Ascending aorta (tissue), 2 donors: ENCODE results near the gene C15orf61. TPM values are rescaled to one million over a fixed set of nuclear protein-coding genes. Genes with fewer than 3 reads are reported as not detected.

Experiments
- DNase-seq, 2 donors: peaks; one replicate each; pipeline ENCODE4 v3.0.0-alpha.2; 2019; ENCODE audit warnings: low spot score in 2 of 2
- H3K27ac ChIP-seq, 2 donors: fragments of 200-600 bp; sonication (generic); one replicate each; pipeline ENCODE4 v1.5.1; 2016 to 2017; ENCODE audit warnings: mild to moderate bottlenecking in 1 of 2
- H3K27me3 ChIP-seq: fragments of 200-600 bp; sonication (generic); one replicate; pipeline ENCODE4 v1.5.1; 2017
- H3K36me3 ChIP-seq, 2 donors: fragments of 200-600 bp; sonication (generic); one replicate each; pipeline ENCODE4 v1.5.1; 2016
- H3K4me1 ChIP-seq, 2 donors: fragments of 200-600 bp; sonication (generic); one replicate each; pipeline ENCODE4 v1.5.1; 2016 to 2017; ENCODE audit warnings: mild to moderate bottlenecking in 1 of 2
- H3K4me3 ChIP-seq, 2 donors: fragments of 200-600 bp; sonication (generic); one replicate each; pipeline ENCODE4 v1.5.1; 2016 to 2017; ENCODE audit warnings: mild to moderate bottlenecking in 1 of 2
- H3K9me3 ChIP-seq, 2 donors: fragments of 200-600 bp; sonication (generic); one replicate each; pipeline ENCODE4 v1.5.1; 2016
- CTCF ChIP-seq, 3 experiments: fragments of 200-600 bp in 2 of 3; fragments of 450-650 bp in 1 of 3; sonication (generic) in 2 of 3; IDR thresholded peaks; one replicate each; pipeline ENCODE4 v1.5.1; 2016 to 2019; ENCODE audit warnings: antibody characterized with exemption in 3 of 3, mild to moderate bottlenecking in 1 of 3, moderate library complexity in 1 of 3
- intact Hi-C: fragments of 100-400 bp; cut with DNase I; formaldehyde crosslinking; loops from one replicate; pipeline ENCODE4 v1.15.1; 2023
- total RNA-seq: library from RNA; depleted of rRNA; stranded (reverse); fragments of >200 nt; gene quantifications from one replicate; pipeline ENCODE4 v1.1.0, GENCODE V29; 2016

Gene C15orf61
- total RNA-seq, 1 donor from 2014 or later: 2.3 TPM

GRCh38 chr15:67569668-67570067 lies 48.7 kb downstream of the C15orf61 start:
- TF ChIP-seq CTCF (IDR thresholded peaks at IDR 0.05): no peak

GRCh38 chr15:67570875-67571647 lies 50.1 kb downstream of the C15orf61 start:
- Histone ChIP-seq H3K4me1 (no peaks in the 10 kb centered on the region), H3K27ac (no peak overlapping the region), H3K27me3 (no peaks in the 10 kb centered on the region), H3K36me3 (no peaks in the 10 kb centered on the region), H3K9me3 (no peaks in the 10 kb centered on the region), H3K4me3 (no peak overlapping the region)
- DNase-seq: no peak
- intact Hi-C loops: no loop called here
- no peak for TF ChIP-seq CTCF (IDR thresholded peaks at IDR 0.05)

More at GRCh38 chr15:67569668-67570067, 48.7 kb downstream of the C15orf61 start:
- Histone ChIP-seq H3K27me3 (no peaks in the 10 kb centered on the region), H3K4me1 (no peaks in the 10 kb centered on the region), H3K27ac (no peak overlapping the region), H3K4me3 (no peak overlapping the region), H3K9me3 (no peaks in the 10 kb centered on the region), H3K36me3 (no peaks in the 10 kb centered on the region)
- intact Hi-C loops: no loop called here
- DNase-seq: no peak

- Histone ChIP-seq H3K27ac (no peak overlapping the region), H3K4me1 (no peaks in the 10 kb centered on the region), H3K4me3 (no peak overlapping the region), H3K36me3 (no peaks in the 10 kb centered on the region), H3K9me3 (no peaks in the 10 kb centered on the region), H3K27me3 (no peaks in the 10 kb centered on the region)
- intact Hi-C loops: no loop called here
- TF ChIP-seq CTCF (IDR thresholded peaks at IDR 0.05): no peak
- DNase-seq: no peak
Measured at GRCh38 chr15:67571648-67572415, 50.9 kb downstream of the C15orf61 start.

GRCh38 chr15:67573194-67573593 lies 52.3 kb downstream of the C15orf61 start:
- no peak for TF ChIP-seq CTCF (IDR thresholded peaks at IDR 0.05)
- H3K9me3 ChIP-seq: no peaks in the 10 kb centered on the region
- H3K4me3 ChIP-seq: no peak overlapping the region
- intact Hi-C loops: no loop called here
- H3K27me3 ChIP-seq: no peaks in the 10 kb centered on the region
- no peaks in the 10 kb centered on the region for H3K36me3 ChIP-seq
- H3K4me1 ChIP-seq: no peaks in the 10 kb centered on the region
- DNase-seq: no peak
- H3K27ac ChIP-seq: no peak overlapping the region

GRCh38 chr15:67575039-67575502 lies 54.1 kb downstream of the C15orf61 start:
- Histone ChIP-seq H3K4me3 (no peak overlapping the region), H3K27ac (no peak overlapping the region), H3K36me3 (no peaks in the 10 kb centered on the region), H3K9me3 (no peaks in the 10 kb centered on the region), H3K27me3 (no peaks in the 10 kb centered on the region), H3K4me1 (no peaks in the 10 kb centered on the region)
- intact Hi-C loops: no loop called here
- TF ChIP-seq CTCF (IDR thresholded peaks at IDR 0.05): no peak
- DNase-seq: no peak
